Head of caudate nucleus (tissue), 42 donors: ENCODE results near the gene SPATS2L.

ENCODE experiments used
- DNase-seq, 42 donors: peaks; one replicate each; pipeline versions ENCODE4 v3.0.0 to v3.0.0-alpha.2; 2020 to 2021; ENCODE audit warnings: mixed read lengths in 7 of 42
- intact Hi-C: fragments of 100-400 bp; cut with DNase I; formaldehyde crosslinking; loops from one replicate; pipeline ENCODE4 v1.15.0; 2022

The SPATS2L gene

GRCh38 chr2:200288670-200289429, 17.6 kb upstream of the SPATS2L start:
- DNase-seq: no peak
- intact Hi-C loops: no loop called here

- no peak for DNase-seq
- intact Hi-C loops: no loop called here
Measured at GRCh38 chr2:200296118-200296517, 10.4 kb upstream of the SPATS2L start.

- intact Hi-C loops: no loop called here
- DNase-seq: no peak
Measured at GRCh38 chr2:200297100-200297499, 9.4 kb upstream of the SPATS2L start.

- intact Hi-C loops: no loop called here
Measured at GRCh38 chr2:200297989-200298388, 8.5 kb upstream of the SPATS2L start.

GRCh38 chr2:200298816-200299215, 7.7 kb upstream of the SPATS2L start:
- DNase-seq: no peak
- intact Hi-C loops: no loop called here

More at GRCh38 chr2:200297989-200298388, 8.5 kb upstream of the SPATS2L start:
- no peak for DNase-seq

- DNase-seq: no peak
- intact Hi-C loops: no loop called here
Measured at GRCh38 chr2:200300065-200300464, 6.4 kb upstream of the SPATS2L start.

- intact Hi-C loops: no loop called here
- DNase-seq: no peak
Measured at GRCh38 chr2:200300638-200301314, 5.7 kb upstream of the SPATS2L start.

GRCh38 chr2:200301953-200302858, 4.3 kb upstream of the SPATS2L start:
- no peak for DNase-seq
- intact Hi-C loops: no loop called here

- DNase-seq: no peak
- intact Hi-C loops: no loop called here
Measured at GRCh38 chr2:200302940-200303727, 3.4 kb upstream of the SPATS2L start.

GRCh38 chr2:200305797-200306195, 697 bp upstream of the SPATS2L start:
- intact Hi-C loops: loop anchor here (5.0 kb wide), 1 partner anchor 77 kb away; no protein-coding TSS in a partner anchor
- DNase-seq: peak in 41 of 42 donors; percentile 11 to 75 (median 43)

- intact Hi-C loops: loop anchor here (1.0 to 5.0 kb wide), 2 partner anchors 75 to 163 kb away; no protein-coding TSS in a partner anchor
- peak in 39 of 42 donors; percentile 14 to 78 (median 50) for DNase-seq
Measured at GRCh38 chr2:200306931-200307723, 634 bp downstream of the SPATS2L start.

- intact Hi-C loops: loop anchor here (1.0 to 5.0 kb wide), 2 partner anchors 74 to 162 kb away; no protein-coding TSS in a partner anchor
- DNase-seq: peak in 7 of 42 donors; percentile 19 to 73 (median 56)
Measured at GRCh38 chr2:200307724-200308545, 1.4 kb downstream of the SPATS2L start.

- intact Hi-C loops: loop anchor here (5.0 kb wide), 1 partner anchor 74 kb away; no protein-coding TSS in a partner anchor
- peak in 3 of 42 donors; percentile 16 to 32 (median 16) for DNase-seq
Measured at GRCh38 chr2:200308546-200309295, 2.2 kb downstream of the SPATS2L start.

GRCh38 chr2:200309296-200310049, 3.0 kb downstream of the SPATS2L start:
- intact Hi-C loops: loop anchor here (5.0 kb wide), 2 partner anchors 73 to 327 kb away; no protein-coding TSS in a partner anchor
- DNase-seq: no peak

- intact Hi-C loops: loop anchor here (5.0 kb wide), 1 partner anchor 328 kb away; no protein-coding TSS in a partner anchor
- DNase-seq: no peak
Measured at GRCh38 chr2:200310545-200310971, 4.1 kb downstream of the SPATS2L start.
